GM19372 (cell line): ENCODE measurements around the gene ADO.
A peak's percentile ranks its signal among the peaks of the same experiment; 100 is the strongest.
"Not testable (repeated sequence)": the region's sequence is repeated elsewhere in the genome, so short reads cannot be mapped to it uniquely, and the experiment has no call there.

Experiments used
- ATAC-seq: cut with Tn5 transposase; IDR thresholded peaks from one replicate; pipeline ENCODE4 v1.9.1; 2021; ENCODE audit warnings: mild to moderate bottlenecking, low read depth, moderate library complexity; ENCODE audit not compliant: unreplicated experiment

Gene ADO

DNA sequence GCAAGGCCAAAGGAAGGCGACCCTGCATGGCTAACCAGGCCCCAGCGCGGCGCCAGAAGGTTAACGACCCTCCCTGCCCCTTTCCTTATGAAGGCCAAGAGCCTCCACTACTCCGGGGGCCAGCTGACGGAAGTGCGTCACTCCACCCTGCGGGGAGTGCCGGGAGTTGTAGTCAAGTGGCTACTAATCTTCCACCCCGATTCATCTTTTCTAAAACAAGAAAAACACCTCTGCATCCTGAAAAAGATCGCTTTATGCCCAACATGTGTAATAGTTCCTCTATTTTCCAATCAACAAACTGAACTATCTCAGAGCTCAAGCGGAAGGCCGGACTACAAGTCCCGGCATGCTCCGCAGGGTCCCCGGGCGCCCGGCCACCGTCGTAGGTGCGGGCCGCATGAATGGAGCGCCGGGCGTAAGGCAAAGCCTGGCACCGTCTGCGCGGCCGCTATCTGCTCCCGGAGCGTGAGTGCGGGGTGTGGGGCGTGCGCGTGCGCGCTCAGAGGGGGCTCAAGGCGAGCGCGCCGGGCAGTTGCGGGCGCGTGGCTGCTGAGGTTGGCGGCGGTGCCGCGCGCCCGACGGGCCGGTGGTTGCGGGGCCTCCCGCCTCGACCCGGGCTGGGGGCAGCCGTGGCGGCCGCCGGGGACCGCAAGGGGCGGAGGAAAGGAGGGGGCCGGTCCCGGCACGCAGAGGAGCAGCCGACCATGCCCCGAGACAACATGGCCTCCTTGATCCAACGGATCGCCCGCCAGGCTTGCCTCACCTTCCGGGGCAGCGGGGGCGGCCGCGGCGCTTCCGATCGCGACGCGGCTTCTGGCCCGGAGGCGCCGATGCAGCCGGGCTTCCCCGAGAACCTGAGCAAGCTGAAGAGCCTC lies at the start of gene ADO:
Gene ADO, plus strand, starts transcription at position 365 of the 875 bp plus-strand sequence. Its CDS starts 340 bp downstream, at position 705.
- peak; percentile 83 for ATAC-seq

DNA sequence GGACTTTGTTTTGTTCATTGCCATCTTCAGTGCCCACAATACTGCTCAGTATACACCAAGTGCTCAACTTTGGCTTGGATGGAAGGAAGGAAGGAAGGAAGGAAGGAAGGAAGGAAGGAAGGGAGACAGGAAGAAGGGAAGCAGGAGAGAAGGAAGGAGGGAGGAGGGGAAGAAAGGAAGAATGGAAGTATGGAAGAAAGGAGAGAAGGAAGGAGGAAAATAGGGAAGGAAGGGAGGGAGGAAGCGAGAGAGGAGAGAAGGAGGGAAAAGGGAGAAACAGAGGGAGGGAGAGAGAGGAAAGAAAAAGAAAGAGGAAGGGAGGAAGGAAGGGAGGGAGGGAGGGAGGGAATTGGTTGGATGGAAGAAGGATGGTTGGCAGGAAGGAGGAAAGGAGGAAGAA lies 49.6 kb upstream of the ADO start:
- no peak for ATAC-seq

DNA sequence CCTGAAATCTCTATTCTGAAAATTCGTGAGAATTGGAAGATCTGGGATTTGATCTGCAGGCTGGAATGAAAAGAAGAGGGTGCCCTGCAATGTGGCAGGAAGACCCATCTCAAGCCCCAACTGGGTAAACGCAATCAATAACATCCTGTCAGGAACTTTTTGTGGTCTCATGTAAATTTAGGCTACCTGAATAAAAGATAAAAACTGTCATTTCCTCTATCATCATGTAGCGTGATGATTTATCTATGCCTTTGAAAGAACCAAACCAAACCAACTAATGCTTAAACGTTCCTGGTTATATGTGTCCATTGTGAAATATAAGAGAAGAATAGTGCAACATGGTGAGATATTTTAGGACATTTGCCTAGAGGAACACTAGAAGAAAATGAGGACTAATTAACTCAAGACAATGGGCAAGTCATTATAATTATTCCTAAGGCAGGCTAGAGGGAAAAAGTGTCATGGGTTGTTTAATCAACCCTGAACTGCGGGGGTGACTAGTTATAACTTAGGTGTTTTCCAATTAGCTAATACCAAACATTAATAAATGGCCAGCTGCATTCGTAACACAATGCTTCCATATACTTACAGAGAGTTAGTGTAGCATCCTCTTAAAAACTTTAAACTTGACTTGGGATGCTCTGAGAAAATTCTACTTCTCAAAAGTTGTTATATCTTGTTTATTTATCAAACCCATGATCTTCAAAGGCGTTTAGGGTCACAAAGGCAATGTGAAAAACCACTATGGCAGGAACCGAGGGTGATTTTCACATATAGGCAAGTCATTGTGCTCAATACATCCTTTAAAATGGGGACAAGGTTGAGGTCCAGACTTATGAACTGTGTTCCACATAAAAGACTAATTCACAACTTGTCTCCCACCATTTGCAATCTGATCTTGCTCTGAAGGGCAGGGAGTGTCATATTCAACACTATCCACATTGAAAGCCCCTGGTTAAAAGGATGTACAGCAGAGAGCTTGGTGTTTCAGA lies 48.6 kb upstream of the ADO start:
- no peak for ATAC-seq

DNA sequence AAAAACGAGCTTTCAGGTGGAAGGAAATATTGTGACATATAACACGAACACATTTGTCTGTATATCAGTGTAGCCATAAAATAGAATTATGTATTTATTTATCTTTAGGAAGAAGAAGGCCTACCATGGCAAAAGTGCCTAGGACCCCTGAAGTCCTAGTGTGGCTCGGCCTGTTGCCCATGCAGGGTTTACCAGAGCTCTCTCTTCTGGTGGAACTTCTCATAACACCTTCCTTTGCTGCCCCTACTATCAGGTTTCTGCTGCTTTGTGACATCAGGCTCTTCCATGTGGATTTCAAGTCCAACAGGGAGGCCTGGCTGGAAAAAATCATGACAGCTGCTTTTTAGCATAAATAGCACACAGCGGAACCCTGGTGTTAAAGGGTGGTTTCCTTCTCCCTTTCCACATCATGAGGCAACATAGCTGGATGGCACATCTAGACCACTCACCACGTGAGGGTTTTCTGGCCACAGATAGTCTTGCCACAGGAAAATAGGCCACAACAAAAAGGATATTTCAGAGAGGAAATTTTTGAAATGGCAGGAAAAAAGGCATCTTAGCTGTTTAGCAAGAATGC lies 44.8 kb upstream of the ADO start:
- ATAC-seq = no peak

GRCh38 chr10:62760401-62760800 lies 44.1 kb upstream of the ADO start:
- no peak for ATAC-seq

- no peak for ATAC-seq
Measured at GRCh38 chr10:62761115-62761514, 43.4 kb upstream of the ADO start.

GRCh38 chr10:62763155-62763554 lies 41.4 kb upstream of the ADO start:
- ATAC-seq = no peak

GRCh38 chr10:62764011-62764410 lies 40.5 kb upstream of the ADO start:
- ATAC-seq = no peak

DNA sequence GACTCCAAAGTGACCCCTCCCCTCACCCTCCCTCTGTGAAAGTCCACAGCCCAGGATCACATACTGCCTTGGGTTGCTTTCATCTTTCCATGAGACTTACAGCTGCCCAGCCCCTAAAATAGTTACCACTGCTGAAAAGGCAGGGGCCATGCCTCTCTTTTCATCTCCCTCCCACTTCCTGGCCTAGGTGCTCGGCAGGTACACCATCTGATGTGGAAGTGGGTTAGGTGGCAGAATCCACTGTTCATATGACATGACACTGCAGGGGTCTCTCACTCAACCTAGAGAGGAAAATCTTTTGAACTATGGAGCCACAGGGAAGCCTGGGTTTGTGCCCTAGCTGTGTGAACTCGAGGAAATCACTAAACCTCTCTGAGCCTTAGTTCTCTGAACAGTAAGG lies 38.8 kb upstream of the ADO start:
- ATAC-seq = no peak

DNA sequence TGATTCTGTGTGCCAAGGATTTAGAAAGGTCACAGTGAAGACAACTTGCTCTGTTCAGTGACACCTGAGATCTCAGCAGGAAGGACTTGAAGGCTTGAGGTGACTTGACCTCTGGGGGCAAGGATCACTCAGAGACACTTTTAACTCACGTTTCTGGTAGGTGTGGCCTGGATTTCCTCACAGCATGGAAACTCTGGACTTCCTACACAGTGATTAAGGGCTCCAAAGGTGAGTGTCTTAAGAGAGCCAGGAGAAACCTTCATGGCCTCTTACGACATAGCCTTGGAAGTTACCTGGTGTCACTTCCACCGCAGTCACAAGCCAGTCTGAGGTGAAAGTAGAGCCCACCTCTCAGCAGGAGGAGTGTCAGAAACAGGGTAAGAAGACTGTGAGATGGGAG lies 38.1 kb upstream of the ADO start:
- ATAC-seq = no peak

- ATAC-seq = no peak
Measured at GRCh38 chr10:62769574-62770242, 34.8 kb upstream of the ADO start.

GRCh38 chr10:62772186-62772974 lies 32.1 kb upstream of the ADO start:
- no peak for ATAC-seq

DNA sequence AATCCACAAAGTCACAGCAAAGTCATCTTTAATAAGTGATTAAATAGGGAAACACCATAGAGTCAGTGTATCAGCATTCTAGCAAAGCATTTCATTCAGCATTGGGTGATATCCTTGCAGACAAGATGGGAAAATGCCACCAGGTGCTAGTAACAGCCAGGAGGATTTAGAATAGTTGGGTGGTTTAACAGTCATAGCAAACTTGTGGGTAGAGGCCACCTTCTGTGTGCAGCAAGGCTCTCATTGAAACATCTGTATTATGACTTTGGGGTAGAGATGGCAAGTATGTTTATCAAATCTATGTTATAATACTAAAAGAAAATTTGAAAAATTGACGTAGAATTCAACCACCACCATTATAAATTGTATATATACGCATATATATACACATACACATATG lies 26.4 kb upstream of the ADO start:
- no peak for ATAC-seq

GRCh38 chr10:62779487-62780248 lies 24.9 kb upstream of the ADO start:
- ATAC-seq = peak; percentile 94

- ATAC-seq = not testable (repeated sequence)
Measured at GRCh38 chr10:62784537-62784936, 20.0 kb upstream of the ADO start.

DNA sequence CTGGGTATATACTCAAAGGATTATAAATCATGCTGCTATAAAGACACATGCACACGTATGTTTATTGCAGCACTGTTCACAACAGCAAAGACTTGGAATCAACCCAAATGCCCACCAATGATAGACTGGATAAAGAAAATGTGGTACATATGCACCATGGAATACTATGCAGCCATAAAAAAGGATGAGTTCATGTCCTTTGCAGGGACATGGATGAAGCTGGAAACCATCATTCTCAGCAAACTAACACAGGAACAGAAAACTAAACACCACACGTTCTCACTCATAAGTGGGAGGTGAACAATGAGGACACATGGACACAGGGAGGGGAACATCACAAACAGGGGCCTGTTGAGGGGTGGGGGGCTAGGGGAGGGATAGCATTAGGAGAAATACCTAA lies 16.2 kb upstream of the ADO start:
- ATAC-seq = not testable (repeated sequence)

- no peak for ATAC-seq
Measured at GRCh38 chr10:62788861-62789467, 15.6 kb upstream of the ADO start.

DNA sequence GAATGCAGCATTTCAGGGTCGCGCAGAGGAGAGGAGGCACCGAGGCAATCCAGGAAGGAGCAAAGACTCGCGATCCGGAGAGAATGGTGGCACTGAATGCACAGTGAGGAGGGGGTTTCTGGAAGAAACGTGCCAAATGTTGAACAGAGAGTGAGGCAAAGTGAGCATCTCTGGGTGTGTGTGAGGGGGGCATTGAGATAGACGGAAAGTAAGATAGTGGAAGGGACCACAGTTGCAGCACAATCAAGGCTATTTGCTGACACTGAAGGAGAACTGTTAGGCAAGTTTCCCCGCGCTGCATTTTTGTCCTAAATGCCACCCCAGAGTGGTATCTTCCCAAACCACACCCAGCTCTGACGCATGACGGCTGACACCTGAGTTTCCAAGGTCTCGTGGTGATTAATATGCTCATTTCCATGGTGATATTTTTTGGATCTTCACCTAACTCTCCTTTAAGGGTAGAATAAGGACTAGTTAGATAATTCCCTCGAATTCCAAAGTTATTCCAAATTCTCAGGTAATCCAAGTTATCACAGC lies 14.4 kb upstream of the ADO start:
- ATAC-seq = no peak
